Measurements from ENCODE around the gene ZNF175.

GRCh38 chr19:51571599-51571998 lies 516 bp downstream of the ZNF175 start:
- TF ChIP-seq, protein P1, sequence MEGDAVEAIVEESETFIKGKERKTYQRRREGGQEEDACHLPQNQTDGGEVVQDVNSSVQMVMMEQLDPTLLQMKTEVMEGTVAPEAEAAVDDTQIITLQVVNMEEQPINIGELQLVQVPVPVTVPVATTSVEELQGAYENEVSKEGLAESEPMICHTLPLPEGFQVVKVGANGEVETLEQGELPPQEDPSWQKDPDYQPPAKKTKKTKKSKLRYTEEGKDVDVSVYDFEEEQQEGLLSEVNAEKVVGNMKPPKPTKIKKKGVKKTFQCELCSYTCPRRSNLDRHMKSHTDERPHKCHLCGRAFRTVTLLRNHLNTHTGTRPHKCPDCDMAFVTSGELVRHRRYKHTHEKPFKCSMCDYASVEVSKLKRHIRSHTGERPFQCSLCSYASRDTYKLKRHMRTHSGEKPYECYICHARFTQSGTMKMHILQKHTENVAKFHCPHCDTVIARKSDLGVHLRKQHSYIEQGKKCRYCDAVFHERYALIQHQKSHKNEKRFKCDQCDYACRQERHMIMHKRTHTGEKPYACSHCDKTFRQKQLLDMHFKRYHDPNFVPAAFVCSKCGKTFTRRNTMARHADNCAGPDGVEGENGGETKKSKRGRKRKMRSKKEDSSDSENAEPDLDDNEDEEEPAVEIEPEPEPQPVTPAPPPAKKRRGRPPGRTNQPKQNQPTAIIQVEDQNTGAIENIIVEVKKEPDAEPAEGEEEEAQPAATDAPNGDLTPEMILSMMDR (IDR thresholded peaks at IDR 0.05): no peak
- no peak for TF ChIP-seq POLR2A (IDR thresholded peaks at IDR 0.05)

All from prostate gland (tissue), 2 donors.